ENCODE data around the gene OR9G1.

DNA sequence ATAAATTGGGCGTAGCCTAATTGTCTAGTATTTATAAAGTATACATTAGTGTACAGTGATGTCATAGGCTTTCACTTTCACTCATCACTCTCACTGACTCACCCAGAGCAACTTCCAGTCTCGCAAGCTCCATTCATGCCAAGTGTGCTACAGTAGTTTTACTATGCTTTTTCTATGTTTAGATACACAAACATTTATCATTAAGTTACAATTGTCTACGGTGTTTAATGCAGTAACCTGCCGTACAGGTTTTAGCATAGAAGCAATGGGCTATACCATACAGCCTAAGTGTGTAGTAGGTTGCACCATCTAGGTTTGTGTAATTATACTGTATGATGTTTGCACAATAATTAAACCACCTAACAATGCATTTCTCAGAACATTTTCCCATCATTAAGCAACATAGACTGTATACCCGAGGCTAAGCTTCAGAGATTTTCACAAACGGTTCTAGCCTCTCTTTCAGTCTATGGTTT, 17.5 kb downstream of the OR9G1 start:
- TF ChIP-seq CEBPB (IDR thresholded peaks at IDR 0.05; ENCODE audit: low read depth, low read length): no peak
- TF ChIP-seq, protein P1, sequence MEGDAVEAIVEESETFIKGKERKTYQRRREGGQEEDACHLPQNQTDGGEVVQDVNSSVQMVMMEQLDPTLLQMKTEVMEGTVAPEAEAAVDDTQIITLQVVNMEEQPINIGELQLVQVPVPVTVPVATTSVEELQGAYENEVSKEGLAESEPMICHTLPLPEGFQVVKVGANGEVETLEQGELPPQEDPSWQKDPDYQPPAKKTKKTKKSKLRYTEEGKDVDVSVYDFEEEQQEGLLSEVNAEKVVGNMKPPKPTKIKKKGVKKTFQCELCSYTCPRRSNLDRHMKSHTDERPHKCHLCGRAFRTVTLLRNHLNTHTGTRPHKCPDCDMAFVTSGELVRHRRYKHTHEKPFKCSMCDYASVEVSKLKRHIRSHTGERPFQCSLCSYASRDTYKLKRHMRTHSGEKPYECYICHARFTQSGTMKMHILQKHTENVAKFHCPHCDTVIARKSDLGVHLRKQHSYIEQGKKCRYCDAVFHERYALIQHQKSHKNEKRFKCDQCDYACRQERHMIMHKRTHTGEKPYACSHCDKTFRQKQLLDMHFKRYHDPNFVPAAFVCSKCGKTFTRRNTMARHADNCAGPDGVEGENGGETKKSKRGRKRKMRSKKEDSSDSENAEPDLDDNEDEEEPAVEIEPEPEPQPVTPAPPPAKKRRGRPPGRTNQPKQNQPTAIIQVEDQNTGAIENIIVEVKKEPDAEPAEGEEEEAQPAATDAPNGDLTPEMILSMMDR (IDR thresholded peaks at IDR 0.05; ENCODE audit: control extremely low read depth in 1 of 3, insufficient read depth in 1 of 3, low read depth in 1 of 3, low read length in 3 of 3): no peak

Measured in H1 (cell line).